ENCODE results near the gene GAS6.

Gene GAS6

GRCh38 chr13:113895436-113895835, 31.6 kb upstream of the GAS6 start:
- TF ChIP-seq CTCF (IDR thresholded peaks at IDR 0.05; ENCODE audit: insufficient read depth, low read length, poor library complexity, severe bottlenecking): no peak
- Histone ChIP-seq H3K27me3 (replicated peaks; ENCODE audit: control insufficient read depth, insufficient read depth, low read length) (no peaks in the 10 kb centered on the region), H3K36me3 (ENCODE audit: control insufficient read depth, insufficient read depth, low read length) (no peaks in the 10 kb centered on the region), H3K4me3 (replicated peaks; ENCODE audit: low read depth, low read length) (no peak overlapping the region)
- no peak for DNase-seq (ENCODE audit: extremely low read depth, insufficient read length)

GRCh38 chr13:113890774-113891480, 27.1 kb upstream of the GAS6 start:
- no peak for DNase-seq (ENCODE audit: extremely low read depth, insufficient read length)
- no peak overlapping the region for H3K4me3 ChIP-seq (replicated peaks; ENCODE audit: low read depth, low read length)
- TF ChIP-seq CTCF (IDR thresholded peaks at IDR 0.05; ENCODE audit: insufficient read depth, low read length, poor library complexity, severe bottlenecking): no peak
- no peaks in the 10 kb centered on the region for H3K27me3 ChIP-seq (replicated peaks; ENCODE audit: control insufficient read depth, insufficient read depth, low read length)
- H3K36me3 ChIP-seq (ENCODE audit: control insufficient read depth, insufficient read depth, low read length): no peaks in the 10 kb centered on the region

- Histone ChIP-seq H3K36me3 (ENCODE audit: control insufficient read depth, insufficient read depth, low read length) (no peaks in the 10 kb centered on the region), H3K27me3 (replicated peaks; ENCODE audit: control insufficient read depth, insufficient read depth, low read length) (no peaks in the 10 kb centered on the region; the same call in 1 of the 2 replicates), H3K4me3 (replicated peaks; ENCODE audit: low read depth, low read length) (no peak overlapping the region)
- TF ChIP-seq CTCF (IDR thresholded peaks at IDR 0.05; ENCODE audit: insufficient read depth, low read length, poor library complexity, severe bottlenecking): no peak
- DNase-seq (ENCODE audit: extremely low read depth, insufficient read length): no peak
These were observed 25.6 kb upstream of the GAS6 start for GRCh38 chr13:113889467-113889866.

DNA sequence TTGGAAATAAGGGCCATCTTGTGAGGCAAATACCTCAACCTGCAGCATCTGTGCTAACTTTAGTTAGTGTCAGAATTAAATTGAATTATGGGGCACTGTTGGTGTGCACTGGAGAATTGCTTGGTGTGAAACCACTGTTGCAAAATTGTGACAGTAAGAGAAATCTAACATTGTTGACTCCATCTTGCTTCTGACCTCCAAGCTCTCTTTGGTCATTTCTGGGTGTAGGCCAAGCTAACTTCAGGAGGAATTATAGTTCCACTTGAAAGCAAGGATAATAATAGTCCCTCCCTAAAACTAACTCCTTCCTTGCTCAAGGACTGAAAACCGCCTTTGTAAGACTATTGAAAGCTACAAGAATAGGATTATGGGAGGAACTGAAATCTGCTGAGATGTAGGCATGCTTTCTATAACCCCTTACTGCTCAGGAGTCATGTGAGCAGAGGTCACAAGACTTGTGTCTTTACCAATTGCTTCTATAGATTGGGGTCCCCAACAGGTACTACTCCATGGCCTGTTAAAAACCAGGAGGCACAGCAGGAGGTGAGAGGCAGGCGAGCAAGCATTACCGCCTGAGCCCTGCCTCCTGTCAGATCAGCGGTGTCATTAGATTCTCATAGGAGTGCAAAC, 24.9 kb upstream of the GAS6 start:
- Histone ChIP-seq H3K27me3 (replicated peaks; ENCODE audit: control insufficient read depth, insufficient read depth, low read length) (no peaks in the 10 kb centered on the region; the same call in 1 of the 2 replicates), H3K4me3 (replicated peaks; ENCODE audit: low read depth, low read length) (no peak overlapping the region), H3K36me3 (ENCODE audit: control insufficient read depth, insufficient read depth, low read length) (no peaks in the 10 kb centered on the region)
- no peak for TF ChIP-seq CTCF (IDR thresholded peaks at IDR 0.05; ENCODE audit: insufficient read depth, low read length, poor library complexity, severe bottlenecking)
- DNase-seq (ENCODE audit: extremely low read depth, insufficient read length): no peak

GRCh38 chr13:113887700-113888201, 23.9 kb upstream of the GAS6 start:
- no peaks in the 10 kb centered on the region for H3K36me3 ChIP-seq (ENCODE audit: control insufficient read depth, insufficient read depth, low read length)
- no peaks in the 10 kb centered on the region; the same call in 1 of the 2 replicates for H3K27me3 ChIP-seq (replicated peaks; ENCODE audit: control insufficient read depth, insufficient read depth, low read length)
- DNase-seq (ENCODE audit: extremely low read depth, insufficient read length): no peak
- TF ChIP-seq CTCF (IDR thresholded peaks at IDR 0.05; ENCODE audit: insufficient read depth, low read length, poor library complexity, severe bottlenecking): no peak
- no peak overlapping the region for H3K4me3 ChIP-seq (replicated peaks; ENCODE audit: low read depth, low read length)
